Adipocyte (in vitro differentiated cells): ENCODE data around the gene ARIH2.
A peak's percentile ranks its signal among the peaks of the same experiment; 100 is the strongest.

Experiments
- DNase-seq: peaks from one replicate; pipeline ENCODE4 v3.0.0-alpha.2; 2015; ENCODE audit warnings: low read depth
- H3K27me3 ChIP-seq: replicated peaks from 2 replicates; pipeline ENCODE4 v1.7.0; 2013; ENCODE audit warnings: mild to moderate bottlenecking, low read length, moderate library complexity; ENCODE audit not compliant: control insufficient read depth, insufficient read depth
- H3K36me3 ChIP-seq: 2 replicates; pipeline ENCODE4 v1.7.0; 2013; ENCODE audit warnings: low read length, mild to moderate bottlenecking, moderate library complexity; ENCODE audit not compliant: control insufficient read depth, insufficient read depth, severe bottlenecking
- H3K4me1 ChIP-seq: 2 replicates; pipeline ENCODE4 v1.7.0; 2013; ENCODE audit warnings: mild to moderate bottlenecking, low read length, moderate library complexity; ENCODE audit not compliant: control insufficient read depth, insufficient read depth
- H3K4me3 ChIP-seq: 2 replicates; pipeline ENCODE4 v1.7.0; 2013; ENCODE audit warnings: mild to moderate bottlenecking, low read length, moderate library complexity
- H3K9ac ChIP-seq: 2 replicates; pipeline ENCODE4 v1.7.0; 2013; ENCODE audit warnings: mild to moderate bottlenecking, low read length, moderate library complexity
- H3K9me3 ChIP-seq: 2 replicates; pipeline ENCODE4 v1.7.0; 2013; ENCODE audit warnings: mild to moderate bottlenecking, low read length, moderate library complexity; ENCODE audit not compliant: control insufficient read depth

Gene ARIH2

DNA sequence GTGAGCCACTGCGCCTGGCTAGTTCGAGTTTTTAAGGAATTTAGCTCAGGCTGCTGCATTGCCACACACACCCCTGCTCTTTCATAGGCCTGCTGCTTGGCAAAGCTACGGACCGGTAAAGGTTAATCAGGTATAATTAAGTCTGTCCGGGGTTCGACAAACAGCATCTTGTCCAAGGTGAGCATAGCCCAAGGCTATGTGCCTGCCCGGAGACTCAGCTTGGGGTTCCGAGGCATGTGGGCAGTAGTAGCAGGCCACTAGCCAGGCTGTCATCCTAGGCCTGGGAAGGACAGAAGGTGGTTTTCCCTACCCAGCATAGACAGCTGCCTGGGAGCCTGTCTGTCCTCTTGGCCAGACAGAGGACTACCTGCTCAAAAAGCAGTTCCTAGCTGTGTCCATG is 78.0 kb downstream of the ARIH2 start:
- H3K36me3 ChIP-seq = no peaks in the 10 kb centered on the region
- DNase-seq = no peak
- H3K27me3 ChIP-seq = no peaks in the 10 kb centered on the region
- H3K4me1 ChIP-seq = peaks cover 6% of the 10 kb centered on the region
- no peak overlapping the region for H3K9ac ChIP-seq
- H3K4me3 ChIP-seq = no peak overlapping the region
- no peaks in the 10 kb centered on the region for H3K9me3 ChIP-seq

DNA sequence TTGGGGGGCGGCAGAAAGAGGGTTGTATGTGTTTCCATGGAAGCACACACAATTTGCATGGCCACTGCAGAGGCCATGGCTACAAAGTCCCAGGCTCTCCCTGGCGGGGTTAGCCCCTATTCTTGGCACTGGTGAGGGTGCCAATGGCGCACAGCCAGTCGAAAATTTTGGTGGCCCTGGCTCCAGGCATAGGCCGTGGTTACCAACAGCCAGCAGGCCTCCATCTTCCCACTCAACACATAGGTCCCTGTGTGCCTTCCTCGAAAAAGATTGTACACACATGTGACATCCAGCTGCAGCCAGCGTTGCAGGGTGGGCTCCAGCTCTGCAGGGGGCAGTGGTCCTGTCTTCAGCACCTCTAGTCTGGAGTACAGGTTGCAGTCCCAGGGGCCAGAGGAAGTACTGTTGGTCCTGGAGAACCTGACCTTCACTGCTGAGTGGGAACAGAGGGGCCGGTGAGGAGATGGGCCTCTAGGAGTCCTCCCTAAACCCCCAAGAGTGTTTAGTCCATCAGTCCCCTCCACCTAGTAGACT is 78.5 kb downstream of the ARIH2 start:
- peaks cover under 1% of the 10 kb centered on the region for H3K4me1 ChIP-seq
- H3K4me3 ChIP-seq = no peak overlapping the region
- H3K9ac ChIP-seq = no peak overlapping the region
- no peak for DNase-seq
- H3K9me3 ChIP-seq = no peaks in the 10 kb centered on the region
- no peaks in the 10 kb centered on the region for H3K27me3 ChIP-seq
- H3K36me3 ChIP-seq = no peaks in the 10 kb centered on the region

GRCh38 chr3:48997714-48998637 is 79.3 kb downstream of the ARIH2 start:
- no peak overlapping the region for H3K4me3 ChIP-seq
- no peaks in the 10 kb centered on the region for H3K36me3 ChIP-seq
- no peaks in the 10 kb centered on the region for H3K9me3 ChIP-seq
- no peaks in the 10 kb centered on the region for H3K27me3 ChIP-seq
- no peak overlapping the region for H3K9ac ChIP-seq
- H3K4me1 ChIP-seq = no peaks in the 10 kb centered on the region
- no peak for DNase-seq

GRCh38 chr3:48999085-48999858 is 80.6 kb downstream of the ARIH2 start:
- no peaks in the 10 kb centered on the region for H3K4me1 ChIP-seq
- no peak overlapping the region for H3K4me3 ChIP-seq
- no peak overlapping the region for H3K9ac ChIP-seq
- H3K9me3 ChIP-seq = no peaks in the 10 kb centered on the region
- no peak for DNase-seq
- H3K36me3 ChIP-seq = no peaks in the 10 kb centered on the region
- H3K27me3 ChIP-seq = no peaks in the 10 kb centered on the region

- H3K36me3 ChIP-seq = no peaks in the 10 kb centered on the region
- no peaks in the 10 kb centered on the region for H3K27me3 ChIP-seq
- no peaks in the 10 kb centered on the region for H3K9me3 ChIP-seq
- no peak overlapping the region for H3K9ac ChIP-seq
- no peak overlapping the region for H3K4me3 ChIP-seq
- no peak for DNase-seq
- no peaks in the 10 kb centered on the region for H3K4me1 ChIP-seq
These were observed 82.5 kb downstream of the ARIH2 start for GRCh38 chr3:49001155-49001554.

DNA sequence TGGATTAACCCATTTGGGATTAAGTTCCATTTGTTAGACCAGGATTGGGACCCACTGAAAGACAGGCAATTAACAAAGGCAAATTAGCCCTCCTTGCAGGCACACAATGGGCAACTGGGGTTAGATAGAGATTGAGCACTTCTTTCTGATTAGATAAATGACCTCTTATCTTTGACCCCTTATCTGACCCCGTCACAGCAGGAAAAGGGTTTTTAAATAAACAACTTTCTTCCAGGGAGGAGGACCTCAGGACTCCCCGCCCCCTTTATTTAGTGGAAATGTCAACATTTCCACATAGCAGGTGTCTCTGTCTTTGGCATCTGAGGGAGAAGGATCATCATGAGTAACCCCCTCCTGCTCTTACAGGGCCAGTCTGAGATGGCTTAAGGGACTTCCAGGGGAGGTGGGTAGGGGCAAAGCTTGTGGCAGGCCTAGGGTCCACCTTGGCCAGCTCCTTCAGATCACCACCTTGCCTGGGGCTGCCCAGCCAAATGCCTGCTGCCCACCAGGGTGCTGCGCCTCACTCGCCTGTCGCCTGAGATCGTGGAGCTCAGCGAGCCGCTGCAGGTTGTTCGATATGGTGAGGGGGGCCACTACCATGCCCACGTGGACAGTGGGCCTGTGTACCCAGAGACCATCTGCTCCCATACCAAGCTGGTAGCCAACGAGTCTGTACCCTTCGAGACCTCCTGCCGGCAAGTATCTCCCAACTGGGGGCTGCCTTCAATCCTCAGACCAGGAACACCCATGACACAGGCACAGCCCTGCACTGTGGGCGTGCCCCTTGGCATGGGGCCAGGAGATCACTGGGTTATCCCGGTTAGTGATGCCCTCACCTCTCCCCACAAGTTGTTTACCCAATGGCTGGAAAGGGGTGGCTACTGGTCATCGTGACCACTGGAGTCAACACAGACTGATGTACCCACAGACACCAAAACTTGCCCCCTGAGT is 86.0 kb downstream of the ARIH2 start:
- Histone ChIP-seq H3K4me3 (no peak overlapping the region), H3K27me3 (no peaks in the 10 kb centered on the region), H3K4me1 (peaks cover 18% of the 10 kb centered on the region), H3K9me3 (no peaks in the 10 kb centered on the region), H3K9ac (no peak overlapping the region), H3K36me3 (no peaks in the 10 kb centered on the region)
- no peak for DNase-seq

DNA sequence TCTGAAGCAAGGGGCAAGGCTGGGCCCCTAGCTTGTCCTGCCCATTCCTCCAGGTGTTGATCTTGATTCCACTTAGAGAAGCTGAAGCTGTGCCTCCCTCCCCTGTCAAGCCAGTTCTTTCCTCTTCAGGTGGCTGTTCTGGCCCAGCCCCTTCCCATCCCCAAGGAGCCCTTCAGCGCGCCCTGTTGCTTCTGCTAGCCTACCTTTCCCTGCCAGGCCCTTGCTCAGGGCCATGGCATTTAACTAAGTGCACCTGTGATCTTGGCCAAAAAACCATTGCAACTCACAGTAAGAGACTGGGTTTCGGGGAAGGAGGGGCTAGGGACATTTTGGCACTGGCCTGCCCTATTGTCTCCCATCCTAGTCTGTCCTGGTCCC is 86.7 kb downstream of the ARIH2 start:
- H3K9ac ChIP-seq = no peak overlapping the region
- no peaks in the 10 kb centered on the region for H3K27me3 ChIP-seq
- H3K4me3 ChIP-seq = no peak overlapping the region
- H3K36me3 ChIP-seq = no peaks in the 10 kb centered on the region
- DNase-seq = no peak
- no peaks in the 10 kb centered on the region for H3K9me3 ChIP-seq
- peaks cover 18% of the 10 kb centered on the region for H3K4me1 ChIP-seq

- Histone ChIP-seq H3K4me3 (peak overlapping the region; percentile 92), H3K36me3 (no peaks in the 10 kb centered on the region), H3K9ac (peak overlapping the region; percentile 95), H3K4me1 (peaks cover 18% of the 10 kb centered on the region), H3K9me3 (no peaks in the 10 kb centered on the region), H3K27me3 (no peaks in the 10 kb centered on the region)
- DNase-seq = no peak
These were observed 87.4 kb downstream of the ARIH2 start for GRCh38 chr3:49005998-49006397.

GRCh38 chr3:49006408-49007067 is 87.9 kb downstream of the ARIH2 start:
- H3K4me3 ChIP-seq = peak overlapping the region; percentile 92
- H3K36me3 ChIP-seq = no peaks in the 10 kb centered on the region
- H3K27me3 ChIP-seq = no peaks in the 10 kb centered on the region
- DNase-seq = peak; percentile 50
- H3K9ac ChIP-seq = peak overlapping the region; percentile 95
- H3K9me3 ChIP-seq = no peaks in the 10 kb centered on the region
- H3K4me1 ChIP-seq = peaks cover 18% of the 10 kb centered on the region

DNA sequence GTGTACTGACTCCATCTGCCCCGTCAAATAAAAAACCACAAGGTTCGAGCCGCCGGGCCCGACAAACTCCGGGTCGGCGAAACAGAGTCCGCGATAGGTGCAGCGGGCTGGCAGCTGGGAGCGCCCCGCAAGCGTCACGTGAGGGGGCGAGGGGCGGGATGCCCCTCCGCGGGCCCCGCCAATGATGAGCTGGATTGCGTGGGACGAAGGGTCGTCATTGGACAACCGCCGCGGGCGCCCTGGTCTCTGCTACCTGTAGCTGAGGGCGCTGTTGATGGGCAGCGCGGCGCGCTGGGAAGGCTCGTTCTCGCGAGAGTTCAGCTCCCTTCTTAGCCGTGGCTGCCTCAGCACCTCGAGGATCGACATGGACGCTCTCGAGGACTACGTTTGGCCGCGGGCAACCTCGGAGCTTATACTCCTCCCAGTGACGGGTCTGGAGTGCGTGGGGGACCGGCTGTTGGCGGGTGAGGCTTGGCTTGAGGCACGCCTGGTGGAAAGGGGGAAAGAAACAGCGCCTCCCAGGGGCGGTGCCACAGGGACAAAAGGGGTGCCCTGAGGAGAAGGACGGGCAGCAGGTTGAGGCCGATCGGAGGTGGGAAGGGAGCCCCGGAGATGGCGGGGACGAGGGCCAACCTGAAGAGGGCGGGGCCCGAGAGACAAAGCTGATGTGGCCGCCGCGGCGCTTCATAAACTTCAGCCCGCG is 88.6 kb downstream of the ARIH2 start, which contains the start of gene WDR6:
WDR6 (plus strand) TSS at position 324 of the 703 bp plus-strand sequence; CDS start at position 365, 41 bp downstream.
- peaks cover 18% of the 10 kb centered on the region for H3K4me1 ChIP-seq
- no peaks in the 10 kb centered on the region for H3K27me3 ChIP-seq
- H3K36me3 ChIP-seq = no peaks in the 10 kb centered on the region
- H3K9me3 ChIP-seq = no peaks in the 10 kb centered on the region
- peak within 1 kb of the TSS; percentile 95 for H3K9ac ChIP-seq
- H3K4me3 ChIP-seq = peak within 1 kb of the TSS; percentile 92
- peak; percentile 98 for DNase-seq
